ENCODE measurements around the gene PAPPA2. TPM values are rescaled to one million over a fixed set of nuclear protein-coding genes. Genes with fewer than 3 reads are reported as not detected.

Gene PAPPA2
- total RNA-seq, 2 experiments from 2014 or later, result 0.19 to 0.37 TPM

- peaks cover 2% of the 10 kb centered on the region for H3K27me3 Mint-ChIP-seq (ENCODE audit: low read depth)
- no peaks in the 10 kb centered on the region for H3K9me3 Mint-ChIP-seq
- DNase-seq, result no peak
- no peak overlapping the region for H3K4me3 Mint-ChIP-seq
- no peak overlapping the region for H3K27ac Mint-ChIP-seq
- intact Hi-C loops (cut with micrococcal nuclease), result loop anchor here (10.0 kb wide), 1 partner anchor 976 kb away; no protein-coding TSS in a partner anchor
- no peaks in the 10 kb centered on the region for H3K36me3 Mint-ChIP-seq (ENCODE audit: low read depth)
- no peaks in the 10 kb centered on the region for H3K4me1 Mint-ChIP-seq (ENCODE audit: low read depth)
- CTCF ChIA-PET, result no interaction called here
Measured at GRCh38 chr1:176460544-176461336, 2.2 kb upstream of the PAPPA2 start.

GRCh38 chr1:176461576-176461975 is 1.4 kb upstream of the PAPPA2 start:
- peaks cover 2% of the 10 kb centered on the region for H3K27me3 Mint-ChIP-seq (ENCODE audit: low read depth)
- no peak overlapping the region for H3K4me3 Mint-ChIP-seq
- CTCF ChIA-PET, result interaction anchor here (0.7 kb wide), 1 partner anchor 659 kb away, joined by 6 read pairs; no protein-coding TSS in a partner anchor
- H3K4me1 Mint-ChIP-seq (ENCODE audit: low read depth), result no peaks in the 10 kb centered on the region
- intact Hi-C loops (cut with micrococcal nuclease), result loop anchor here (10.0 kb wide), 1 partner anchor 977 kb away; no protein-coding TSS in a partner anchor
- no peak for DNase-seq
- no peaks in the 10 kb centered on the region for H3K9me3 Mint-ChIP-seq
- H3K36me3 Mint-ChIP-seq (ENCODE audit: low read depth), result no peaks in the 10 kb centered on the region
- H3K27ac Mint-ChIP-seq, result no peak overlapping the region

GRCh38 chr1:176466514-176466913 is 3.5 kb downstream of the PAPPA2 start:
- Mint-ChIP-seq H3K9me3 (no peaks in the 10 kb centered on the region), H3K27me3 (ENCODE audit: low read depth) (no peaks in the 10 kb centered on the region), H3K27ac (no peak overlapping the region), H3K4me3 (no peak overlapping the region), H3K36me3 (ENCODE audit: low read depth) (no peaks in the 10 kb centered on the region), H3K4me1 (ENCODE audit: low read depth) (no peaks in the 10 kb centered on the region)
- DNase-seq, result no peak
- intact Hi-C loops (cut with micrococcal nuclease), result loop anchor here (1.0 to 10.0 kb wide), 2 partner anchors 91 to 982 kb away; no protein-coding TSS in a partner anchor
- CTCF ChIA-PET, result no interaction called here

- no peaks in the 10 kb centered on the region for H3K36me3 Mint-ChIP-seq (ENCODE audit: low read depth)
- H3K27me3 Mint-ChIP-seq (ENCODE audit: low read depth), result no peaks in the 10 kb centered on the region
- intact Hi-C loops (cut with micrococcal nuclease), result loop anchor here (10.0 kb wide), 1 partner anchor 985 kb away; no protein-coding TSS in a partner anchor
- no peaks in the 10 kb centered on the region for H3K9me3 Mint-ChIP-seq
- no peak for DNase-seq
- no peaks in the 10 kb centered on the region for H3K4me1 Mint-ChIP-seq (ENCODE audit: low read depth)
- CTCF ChIA-PET, result no interaction called here
- H3K27ac Mint-ChIP-seq, result no peak overlapping the region
- no peak overlapping the region for H3K4me3 Mint-ChIP-seq
Measured at GRCh38 chr1:176469450-176470010, 6.6 kb downstream of the PAPPA2 start.

GRCh38 chr1:176471338-176472121 is 8.6 kb downstream of the PAPPA2 start:
- Mint-ChIP-seq H3K9me3 (no peaks in the 10 kb centered on the region), H3K36me3 (ENCODE audit: low read depth) (no peaks in the 10 kb centered on the region), H3K27me3 (ENCODE audit: low read depth) (no peaks in the 10 kb centered on the region), H3K4me1 (ENCODE audit: low read depth) (no peaks in the 10 kb centered on the region), H3K4me3 (no peak overlapping the region), H3K27ac (no peak overlapping the region)
- CTCF ChIA-PET, result no interaction called here
- intact Hi-C loops (cut with micrococcal nuclease), result no loop called here
- DNase-seq, result no peak

- no peak for DNase-seq
- Mint-ChIP-seq H3K4me3 (no peak overlapping the region), H3K27ac (no peak overlapping the region), H3K4me1 (ENCODE audit: low read depth) (no peaks in the 10 kb centered on the region), H3K9me3 (no peaks in the 10 kb centered on the region), H3K27me3 (ENCODE audit: low read depth) (no peaks in the 10 kb centered on the region), H3K36me3 (ENCODE audit: low read depth) (no peaks in the 10 kb centered on the region)
- CTCF ChIA-PET, result no interaction called here
- intact Hi-C loops (cut with micrococcal nuclease), result no loop called here
Measured at GRCh38 chr1:176479971-176480370, 17.0 kb downstream of the PAPPA2 start.

- Mint-ChIP-seq H3K27ac (no peak overlapping the region), H3K4me1 (ENCODE audit: low read depth) (no peaks in the 10 kb centered on the region), H3K36me3 (ENCODE audit: low read depth) (no peaks in the 10 kb centered on the region), H3K27me3 (ENCODE audit: low read depth) (peaks cover 1% of the 10 kb centered on the region), H3K4me3 (no peak overlapping the region), H3K9me3 (no peaks in the 10 kb centered on the region)
- intact Hi-C loops (cut with micrococcal nuclease), result no loop called here
- CTCF ChIA-PET, result no interaction called here
- DNase-seq, result no peak
Measured at GRCh38 chr1:176480750-176481149, 17.8 kb downstream of the PAPPA2 start.

- no peak overlapping the region for H3K4me3 Mint-ChIP-seq
- intact Hi-C loops (cut with micrococcal nuclease), result no loop called here
- DNase-seq, result no peak
- H3K9me3 Mint-ChIP-seq, result no peaks in the 10 kb centered on the region
- H3K27ac Mint-ChIP-seq, result no peak overlapping the region
- H3K27me3 Mint-ChIP-seq (ENCODE audit: low read depth), result peaks cover 5% of the 10 kb centered on the region
- CTCF ChIA-PET, result no interaction called here
- H3K4me1 Mint-ChIP-seq (ENCODE audit: low read depth), result no peaks in the 10 kb centered on the region
- H3K36me3 Mint-ChIP-seq (ENCODE audit: low read depth), result no peaks in the 10 kb centered on the region
Measured at GRCh38 chr1:176485083-176485482, 22.1 kb downstream of the PAPPA2 start.

GRCh38 chr1:176494436-176494835 is 31.5 kb downstream of the PAPPA2 start:
- Mint-ChIP-seq H3K36me3 (ENCODE audit: low read depth) (no peaks in the 10 kb centered on the region), H3K4me3 (no peak overlapping the region), H3K9me3 (no peaks in the 10 kb centered on the region), H3K27me3 (ENCODE audit: low read depth) (peaks cover 3% of the 10 kb centered on the region), H3K4me1 (ENCODE audit: low read depth) (no peaks in the 10 kb centered on the region), H3K27ac (no peak overlapping the region)
- no peak for DNase-seq
- CTCF ChIA-PET, result no interaction called here
- intact Hi-C loops (cut with micrococcal nuclease), result no loop called here

GRCh38 chr1:176499671-176500070 is 36.7 kb downstream of the PAPPA2 start:
- no peak for DNase-seq
- H3K4me1 Mint-ChIP-seq (ENCODE audit: low read depth), result no peaks in the 10 kb centered on the region
- H3K27me3 Mint-ChIP-seq (ENCODE audit: low read depth), result peaks cover 3% of the 10 kb centered on the region
- H3K36me3 Mint-ChIP-seq (ENCODE audit: low read depth), result no peaks in the 10 kb centered on the region
- H3K9me3 Mint-ChIP-seq, result no peaks in the 10 kb centered on the region
- no peak overlapping the region for H3K27ac Mint-ChIP-seq
- intact Hi-C loops (cut with micrococcal nuclease), result no loop called here
- CTCF ChIA-PET, result no interaction called here
- no peak overlapping the region for H3K4me3 Mint-ChIP-seq

- Mint-ChIP-seq H3K4me3 (no peak overlapping the region), H3K9me3 (no peaks in the 10 kb centered on the region), H3K36me3 (ENCODE audit: low read depth) (no peaks in the 10 kb centered on the region), H3K4me1 (ENCODE audit: low read depth) (no peaks in the 10 kb centered on the region), H3K27ac (no peak overlapping the region), H3K27me3 (ENCODE audit: low read depth) (peaks cover 7% of the 10 kb centered on the region)
- no peak for DNase-seq
- CTCF ChIA-PET, result no interaction called here
- intact Hi-C loops (cut with micrococcal nuclease), result no loop called here
Measured at GRCh38 chr1:176501599-176501998, 38.6 kb downstream of the PAPPA2 start.

GRCh38 chr1:176504848-176505553 is 42.0 kb downstream of the PAPPA2 start:
- H3K27ac Mint-ChIP-seq, result no peak overlapping the region
- no peak for DNase-seq
- H3K4me1 Mint-ChIP-seq (ENCODE audit: low read depth), result no peaks in the 10 kb centered on the region
- H3K27me3 Mint-ChIP-seq (ENCODE audit: low read depth), result peaks cover 4% of the 10 kb centered on the region
- H3K4me3 Mint-ChIP-seq, result no peak overlapping the region
- CTCF ChIA-PET, result no interaction called here
- H3K36me3 Mint-ChIP-seq (ENCODE audit: low read depth), result no peaks in the 10 kb centered on the region
- H3K9me3 Mint-ChIP-seq, result no peaks in the 10 kb centered on the region
- intact Hi-C loops (cut with micrococcal nuclease), result no loop called here

Data from activated naive CD4-positive, alpha-beta T cell treated with anti-CD3 and anti-CD28 coated beads for 36 hours (primary cell).